ENCODE measurements around the gene PDXK. TPM values are rescaled to one million over a fixed set of nuclear protein-coding genes. Genes with fewer than 3 reads are reported as not detected.

The PDXK gene
- total and polyA plus RNA-seq, 7 experiments from 2014 or later = 27.8 to 103 (median 74.2) TPM

DNA sequence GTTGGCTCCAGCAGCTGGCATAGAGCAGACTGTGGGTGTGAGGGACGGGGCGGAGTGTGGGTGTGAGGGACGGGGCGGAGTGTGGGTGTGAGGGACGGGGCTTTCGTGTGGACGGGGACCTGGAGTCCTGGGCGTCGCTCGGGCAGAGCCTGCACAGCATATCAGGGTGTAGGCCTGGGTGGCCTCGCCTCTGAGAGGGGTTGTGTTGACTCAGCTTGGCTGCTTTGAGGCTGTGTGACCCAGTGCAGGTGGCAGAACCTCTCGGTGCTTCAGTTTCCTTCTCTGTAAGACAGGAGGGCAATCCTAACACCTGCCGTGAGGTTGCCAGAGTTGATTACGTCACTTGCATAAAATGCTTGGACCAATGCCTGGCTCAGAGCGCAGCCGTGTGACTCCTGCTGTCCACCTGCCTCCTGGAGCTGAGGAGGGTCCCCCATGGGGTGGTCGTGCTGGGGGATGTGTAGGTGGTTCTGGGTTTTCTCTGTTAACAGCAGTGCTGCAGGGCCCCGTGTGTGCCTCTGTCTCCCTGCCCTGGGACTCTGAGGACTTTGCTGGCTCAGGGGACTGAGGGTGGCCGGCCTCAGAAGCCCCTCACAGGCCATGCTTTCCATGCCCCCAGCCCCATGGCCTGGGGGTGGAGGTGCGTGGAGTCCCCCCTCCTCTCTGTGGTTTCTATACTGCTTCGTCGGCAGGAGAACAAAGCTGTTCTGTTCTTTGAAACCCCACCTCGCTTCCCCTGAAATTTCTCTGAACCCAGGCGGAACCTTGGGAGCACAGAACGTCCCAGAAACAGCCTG lies 15.4 kb downstream of the PDXK start:
- DNase-seq (no peak), ATAC-seq (no peak)
- Histone ChIP-seq H3K27me3 (ENCODE audit: control insufficient read depth in 2 of 2, insufficient read depth in 2 of 2, low read length in 2 of 2) (no peaks in the 10 kb centered on the region), H3K9me3 (ENCODE audit: control insufficient read depth in 2 of 3, low read length in 3 of 3) (no peaks in the 10 kb centered on the region), H3K27ac (ENCODE audit: low read depth, low read length) (no peak overlapping the region), H3K4me1 (ENCODE audit: control insufficient read depth in 2 of 2, insufficient read depth in 2 of 2, low read length in 2 of 2) (no peaks in the 10 kb centered on the region), H3K4me3 (ENCODE audit: low read length) (no peak overlapping the region), H3K36me3 (ENCODE audit: control insufficient read depth in 2 of 3, insufficient read depth in 3 of 3, low read length in 3 of 3) (peaks cover 0 to 27% (median 3%) of the 10 kb centered on the region in 3 experiments)
- Mint-ChIP-seq H3K4me1 (peaks cover 20 to 41% (median 27%) of the 10 kb centered on the region in 7 donors), H3K36me3 (peaks cover 0 to 13% (median 0%) of the 10 kb centered on the region in 5 donors), H3K4me3 (peak overlapping the region in 4 of 10 donors; percentile 12 to 76 (median 72)), H3K9me3 (no peaks in the 10 kb centered on the region), H3K27ac (peak overlapping the region in 5 of 9 donors; percentile 28 to 95 (median 65)), H3K27me3 (no peaks in the 10 kb centered on the region)
- intact Hi-C loops (cut with micrococcal nuclease) = no loop called here
- ChIA-PET POLR2A (no interaction called here), CTCF (no interaction called here)

DNA sequence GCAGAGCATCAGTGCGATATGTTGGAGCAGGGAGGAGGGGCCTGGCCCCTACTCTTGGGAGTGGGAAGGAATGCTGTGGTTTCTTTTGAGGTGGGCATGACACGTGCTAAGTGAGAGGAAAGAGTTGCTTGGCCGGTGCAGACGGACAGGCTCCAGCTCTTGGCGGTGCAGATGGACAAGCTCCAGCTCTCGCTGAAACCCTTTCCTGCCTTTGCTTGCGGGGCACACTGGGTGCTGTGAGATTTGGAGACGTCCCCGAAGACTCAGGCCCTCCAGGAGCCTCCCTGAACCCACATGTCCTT lies 15.9 kb downstream of the PDXK start:
- ChIA-PET POLR2A (no interaction called here), CTCF (no interaction called here)
- ATAC-seq = no peak
- Histone ChIP-seq H3K4me3 (ENCODE audit: low read length) (no peak overlapping the region), H3K4me1 (ENCODE audit: control insufficient read depth in 2 of 2, insufficient read depth in 2 of 2, low read length in 2 of 2) (no peaks in the 10 kb centered on the region), H3K9me3 (ENCODE audit: control insufficient read depth in 2 of 3, low read length in 3 of 3) (no peaks in the 10 kb centered on the region), H3K36me3 (ENCODE audit: control insufficient read depth in 2 of 3, insufficient read depth in 3 of 3, low read length in 3 of 3) (peaks cover 0 to 27% (median 3%) of the 10 kb centered on the region in 3 experiments), H3K27ac (ENCODE audit: low read depth, low read length) (no peak overlapping the region), H3K27me3 (ENCODE audit: control insufficient read depth in 2 of 2, insufficient read depth in 2 of 2, low read length in 2 of 2) (no peaks in the 10 kb centered on the region)
- peaks cover 17 to 36% (median 23%) of the 10 kb centered on the region in 7 donors for H3K4me1 Mint-ChIP-seq
- H3K4me3 Mint-ChIP-seq = no peak overlapping the region
- H3K27me3 Mint-ChIP-seq = no peaks in the 10 kb centered on the region
- intact Hi-C loops (cut with micrococcal nuclease) = no loop called here
- H3K27ac Mint-ChIP-seq = peak overlapping the region in 3 of 9 donors; percentile 19 to 51 (median 38)
- H3K36me3 Mint-ChIP-seq = peaks cover 0 to 15% (median 0%) of the 10 kb centered on the region in 5 donors
- no peaks in the 10 kb centered on the region for H3K9me3 Mint-ChIP-seq
- DNase-seq = no peak

DNA sequence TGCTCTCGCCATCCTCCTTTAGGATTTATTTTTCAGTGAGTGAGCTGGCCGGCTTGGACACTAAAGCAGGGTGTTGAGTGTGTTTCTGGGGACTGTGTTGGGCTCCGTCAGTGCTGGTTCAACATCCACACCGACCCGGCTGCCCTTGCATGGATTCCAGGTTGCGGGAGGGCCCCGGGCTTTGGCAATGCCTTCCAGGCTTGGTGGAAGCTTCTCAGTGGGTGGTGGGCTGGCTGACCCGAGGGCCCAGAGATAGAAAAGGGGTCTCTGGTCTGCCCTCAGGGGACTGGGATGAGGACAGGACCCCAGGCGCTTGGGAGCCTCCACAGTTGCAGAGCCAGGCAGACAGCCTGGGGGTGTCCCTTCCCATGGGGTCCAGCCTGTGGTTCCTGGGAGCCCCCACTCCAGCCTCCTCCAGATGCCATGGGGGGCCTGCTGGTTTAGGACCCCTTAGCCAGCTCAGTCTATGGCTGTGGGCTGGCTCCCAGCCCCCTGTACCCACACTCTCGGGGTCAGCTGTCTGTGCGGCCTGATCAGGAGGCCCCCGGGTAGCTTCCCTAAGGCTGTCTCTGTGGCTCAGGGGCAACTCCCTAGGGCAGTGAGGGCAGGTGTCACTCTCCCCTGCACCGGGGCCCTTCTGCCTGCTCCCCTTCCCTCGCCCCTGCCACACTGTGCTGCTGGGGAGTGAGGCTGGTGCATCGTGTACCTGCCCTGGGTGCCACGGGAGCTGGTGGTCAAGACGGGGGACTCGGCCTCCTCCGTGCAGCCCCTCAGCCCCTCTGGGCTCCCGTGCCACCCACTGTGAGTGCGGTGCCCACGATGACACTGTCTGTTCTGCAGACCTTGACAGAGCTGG lies 16.5 kb downstream of the PDXK start:
- H3K9me3 Mint-ChIP-seq = no peaks in the 10 kb centered on the region
- H3K4me1 ChIP-seq (ENCODE audit: control insufficient read depth in 2 of 2, insufficient read depth in 2 of 2, low read length in 2 of 2) = no peaks in the 10 kb centered on the region
- POLR2A ChIA-PET = no interaction called here
- DNase-seq (no peak), ATAC-seq (no peak)
- H3K4me1 Mint-ChIP-seq = peaks cover 20 to 34% (median 22%) of the 10 kb centered on the region in 7 donors
- no peak overlapping the region for H3K4me3 ChIP-seq (ENCODE audit: low read length)
- intact Hi-C loops (cut with micrococcal nuclease) = no loop called here
- H3K27me3 ChIP-seq (ENCODE audit: control insufficient read depth in 2 of 2, insufficient read depth in 2 of 2, low read length in 2 of 2) = no peaks in the 10 kb centered on the region
- no peak overlapping the region for H3K4me3 Mint-ChIP-seq
- no peaks in the 10 kb centered on the region for H3K9me3 ChIP-seq (ENCODE audit: control insufficient read depth in 2 of 3, low read length in 3 of 3)
- peaks cover 0 to 15% (median 0%) of the 10 kb centered on the region in 5 donors for H3K36me3 Mint-ChIP-seq
- CTCF ChIA-PET = interaction anchor here (0.5 kb wide), 1 partner anchor 14 kb away, joined by 3 read pairs; no protein-coding TSS in a partner anchor
- H3K36me3 ChIP-seq (ENCODE audit: control insufficient read depth in 2 of 3, insufficient read depth in 3 of 3, low read length in 3 of 3) = peaks cover 0 to 27% (median 3%) of the 10 kb centered on the region in 3 experiments
- no peak overlapping the region for H3K27ac ChIP-seq (ENCODE audit: low read depth, low read length)
- no peaks in the 10 kb centered on the region for H3K27me3 Mint-ChIP-seq
- H3K27ac Mint-ChIP-seq = peak overlapping the region in 1 of 9 donors; percentile 51

DNA sequence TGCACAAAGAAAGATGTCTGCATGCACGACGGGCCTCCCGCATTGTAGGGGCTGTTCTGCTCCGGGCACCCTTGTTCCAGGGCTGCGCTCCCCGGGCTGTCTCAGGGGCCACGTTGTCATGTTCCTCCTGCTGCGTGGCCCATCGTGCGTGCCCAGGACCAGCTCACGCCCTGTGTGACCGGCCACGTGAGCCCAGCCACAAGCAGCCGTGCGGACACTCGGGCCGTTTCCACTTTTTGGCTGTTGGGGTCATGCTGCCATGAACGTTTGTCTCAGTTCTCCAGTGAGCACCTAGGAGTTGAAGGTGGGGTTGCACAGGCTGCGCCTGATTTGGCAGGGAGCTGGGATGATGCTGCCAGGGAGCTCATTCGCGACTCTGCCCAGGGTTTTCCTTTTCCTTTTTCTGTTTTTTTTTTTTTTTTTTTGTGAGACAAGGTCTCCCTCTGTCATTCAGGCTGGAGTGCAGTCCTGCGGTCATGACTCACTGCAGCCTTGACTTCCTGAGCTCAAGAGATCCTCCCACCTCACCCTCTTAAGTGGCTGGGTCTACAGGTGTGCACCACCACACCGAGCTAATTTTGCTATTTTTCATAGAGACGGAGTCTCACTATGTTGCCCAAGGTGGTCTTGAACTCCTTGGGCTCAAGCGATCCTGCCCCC lies 17.4 kb downstream of the PDXK start:
- Histone ChIP-seq H3K27ac (ENCODE audit: low read depth, low read length) (no peak overlapping the region), H3K9me3 (ENCODE audit: control insufficient read depth in 2 of 3, low read length in 3 of 3) (no peaks in the 10 kb centered on the region), H3K27me3 (ENCODE audit: control insufficient read depth in 2 of 2, insufficient read depth in 2 of 2, low read length in 2 of 2) (no peaks in the 10 kb centered on the region), H3K4me3 (ENCODE audit: low read length) (no peak overlapping the region), H3K36me3 (ENCODE audit: control insufficient read depth in 2 of 3, insufficient read depth in 3 of 3, low read length in 3 of 3) (peaks cover 0 to 27% (median 3%) of the 10 kb centered on the region in 3 experiments), H3K4me1 (ENCODE audit: control insufficient read depth in 2 of 2, insufficient read depth in 2 of 2, low read length in 2 of 2) (no peaks in the 10 kb centered on the region)
- DNase-seq (no peak), ATAC-seq (no peak)
- ChIA-PET POLR2A (interaction anchor here (0.6 kb wide), 2 partner anchors 9 to 267 kb away, joined by 3 read pairs; no protein-coding TSS in a partner anchor), CTCF (interaction anchor here (0.5 kb wide), 1 partner anchor 15 kb away, joined by 3 read pairs; no protein-coding TSS in a partner anchor)
- Mint-ChIP-seq H3K4me1 (peaks cover 15 to 34% (median 22%) of the 10 kb centered on the region in 7 donors), H3K27me3 (no peaks in the 10 kb centered on the region), H3K36me3 (peaks cover 0 to 13% (median 0%) of the 10 kb centered on the region in 5 donors), H3K9me3 (no peaks in the 10 kb centered on the region), H3K27ac (peak overlapping the region in 1 of 9 donors; percentile 23), H3K4me3 (no peak overlapping the region)
- intact Hi-C loops (cut with micrococcal nuclease) = no loop called here

DNA sequence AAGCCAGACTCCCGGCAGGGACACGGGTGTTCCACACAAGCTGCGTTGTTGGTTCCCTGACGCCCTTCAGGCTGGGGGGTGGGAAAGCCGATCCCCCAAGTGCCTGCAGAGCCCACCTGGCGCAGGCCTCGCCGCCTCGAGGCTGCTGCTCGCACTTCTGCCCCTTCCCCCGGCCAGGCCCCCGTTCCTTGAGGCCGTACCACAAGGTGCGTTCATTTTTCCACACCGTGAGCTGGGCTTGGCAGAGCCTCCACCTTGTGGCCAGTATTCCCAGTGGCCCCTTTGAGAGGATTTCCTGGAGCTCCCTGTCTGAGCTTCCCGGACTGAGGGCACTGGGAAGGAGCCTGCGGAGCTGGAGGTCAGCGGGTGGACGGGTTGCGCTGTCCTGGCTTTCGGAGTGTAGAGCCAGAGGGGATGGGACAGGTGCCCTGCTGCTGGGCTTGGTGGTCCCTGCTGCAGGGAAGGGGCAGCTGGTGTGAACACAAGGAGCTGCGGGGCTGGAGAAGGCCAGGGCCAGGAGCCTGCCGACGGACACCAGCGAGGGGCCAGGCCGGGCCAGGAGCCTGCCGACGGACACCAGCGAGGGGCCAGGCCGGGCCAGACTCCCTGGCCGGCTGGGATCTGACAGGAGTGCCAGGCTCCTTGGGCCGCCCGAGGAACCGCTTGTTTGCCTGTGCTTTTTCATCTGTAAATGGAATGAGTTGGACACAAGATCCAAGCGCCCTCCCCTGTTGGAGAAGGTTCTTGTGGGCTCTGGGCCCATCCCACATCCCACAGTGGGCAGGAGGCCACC lies 18.4 kb downstream of the PDXK start:
- H3K4me3 ChIP-seq (ENCODE audit: low read length) = no peak overlapping the region
- no peak for DNase-seq
- H3K9me3 Mint-ChIP-seq = no peaks in the 10 kb centered on the region
- ChIA-PET CTCF (no interaction called here), POLR2A (interaction anchor here (0.6 kb wide), 1 partner anchor 266 kb away, joined by 3 read pairs; no protein-coding TSS in a partner anchor)
- H3K4me1 ChIP-seq (ENCODE audit: control insufficient read depth in 2 of 2, insufficient read depth in 2 of 2, low read length in 2 of 2) = no peaks in the 10 kb centered on the region
- H3K27ac Mint-ChIP-seq = no peak overlapping the region
- H3K27ac ChIP-seq (ENCODE audit: low read depth, low read length) = no peak overlapping the region
- peaks cover 0 to 30% (median 3%) of the 10 kb centered on the region in 3 experiments for H3K36me3 ChIP-seq (ENCODE audit: control insufficient read depth in 2 of 3, insufficient read depth in 3 of 3, low read length in 3 of 3)
- no peak for ATAC-seq
- H3K27me3 Mint-ChIP-seq = no peaks in the 10 kb centered on the region
- H3K4me3 Mint-ChIP-seq = no peak overlapping the region
- no peaks in the 10 kb centered on the region for H3K9me3 ChIP-seq (ENCODE audit: control insufficient read depth in 2 of 3, low read length in 3 of 3)
- intact Hi-C loops (cut with micrococcal nuclease) = no loop called here
- no peaks in the 10 kb centered on the region for H3K27me3 ChIP-seq (ENCODE audit: control insufficient read depth in 2 of 2, insufficient read depth in 2 of 2, low read length in 2 of 2)
- H3K4me1 Mint-ChIP-seq = peaks cover 5 to 31% (median 19%) of the 10 kb centered on the region in 7 donors
- H3K36me3 Mint-ChIP-seq = peaks cover 0 to 9% (median 0%) of the 10 kb centered on the region in 5 donors

All from naive thymus-derived CD4-positive, alpha-beta T cell (primary cell).